Right lobe of liver (tissue), 6 donors: ENCODE data around the gene OSBPL5. TPM values are rescaled to one million over a fixed set of nuclear protein-coding genes. Genes with fewer than 3 reads are reported as not detected.

ENCODE experiments used
- ATAC-seq, 4 donors: fragments of 200-7000 bp; cut with Tn5 transposase; one replicate each; pipeline ENCODE4 v1.9.1; 2020; ENCODE audit warnings: mild to moderate bottlenecking in 4 of 4, moderate library complexity in 4 of 4
- DNase-seq, 3 donors: peaks; one replicate each; pipeline ENCODE4 v3.0.0-alpha.2; 2020
- H3K27ac ChIP-seq, 3 donors: fragments of 200-600 bp; one replicate each; pipeline ENCODE4 v1.8.0; 2022
- H3K27me3 ChIP-seq, 2 donors: fragments of 200-600 bp; one replicate each; pipeline ENCODE4 v1.8.0; 2022
- H3K36me3 ChIP-seq, 4 donors: fragments of 200-600 bp; sonication (generic) in 1 of 4; one replicate each; pipeline versions ENCODE4 v1.5.1 to v1.8.0; 2017 to 2022; ENCODE audit warnings: control low read depth in 1 of 4
- H3K4me1 ChIP-seq, 4 donors: fragments of 200-600 bp; sonication (generic) in 1 of 4; one replicate each; pipeline versions ENCODE4 v1.5.1 to v1.8.0; 2017 to 2022; ENCODE audit warnings: control low read depth in 1 of 4
- H3K4me3 ChIP-seq, 3 donors: fragments of 200-600 bp; one replicate each; pipeline ENCODE4 v1.8.0; 2022
- H3K9me3 ChIP-seq, 4 donors: fragments of 200-600 bp; sonication (generic) in 1 of 4; one replicate each; pipeline versions ENCODE4 v1.5.1 to v1.8.0; 2017 to 2022; ENCODE audit warnings: control low read depth in 1 of 4
- POLR2A ChIP-seq: fragments of 450-650 bp; IDR thresholded peaks from one replicate; pipeline ENCODE4 v1.6.1; 2017; ENCODE audit warnings: antibody characterized with exemption, mild to moderate bottlenecking
- WGBS: methylation state at CpG from one replicate; pipeline ENCODE4 v1.1.6; 2018; ENCODE audit warnings: low coverage, low lambda C conversion rate; ENCODE audit not compliant: insufficient coverage; ENCODE audit errors: missing lambda C conversion rate; 5-methylcytosine and 5-hydroxymethylcytosine counted together
- intact Hi-C, 2 donors: fragments of 100-400 bp; cut with DNase I; formaldehyde crosslinking; loops; one replicate each; pipeline versions ENCODE4 v1.11.2 to v1.14.1; 2022
- total RNA-seq, 6 experiments: library from RNA; depleted of rRNA in 2 of 6; stranded (reverse); fragments of >200 nt in 2 of 6; fragmentation: NEBNext Ultra II Directional in 3 of 6; extraction: Animal tissue kit (Norgen Biotek cat#: 25700) in 3 of 6; gene quantifications; one replicate each; pipeline versions ENCODE4 v1.1.0 to v1.2.4, GENCODE V29; 2016 to 2023
- TF ChIP-seq, protein P1 (sequence below), 4 donors: fragments of 200-600 bp in 3 of 4; fragments of 450-650 bp in 1 of 4; IDR thresholded peaks; one replicate each; pipeline versions ENCODE4 v1.5.1 to v1.8.0; 2016 to 2022; ENCODE audit warnings: antibody characterized with exemption in 4 of 4, mild to moderate bottlenecking in 2 of 4
- donor health status: DM: no; HTN: yes; CAD: no.
- donor health status: DM: no; HTN: no; CAD: no.
- donor health status: DM: no; HTN: no; CAD: no.
- donor health status: DM: no; HTN: yes; CAD: no.
- donor health status: DM: no; HTN: yes; CAD: no.

The OSBPL5 gene
- total RNA-seq, 6 experiments from 2014 or later, result 2.2 to 6.3 (median 3.4) TPM

DNA sequence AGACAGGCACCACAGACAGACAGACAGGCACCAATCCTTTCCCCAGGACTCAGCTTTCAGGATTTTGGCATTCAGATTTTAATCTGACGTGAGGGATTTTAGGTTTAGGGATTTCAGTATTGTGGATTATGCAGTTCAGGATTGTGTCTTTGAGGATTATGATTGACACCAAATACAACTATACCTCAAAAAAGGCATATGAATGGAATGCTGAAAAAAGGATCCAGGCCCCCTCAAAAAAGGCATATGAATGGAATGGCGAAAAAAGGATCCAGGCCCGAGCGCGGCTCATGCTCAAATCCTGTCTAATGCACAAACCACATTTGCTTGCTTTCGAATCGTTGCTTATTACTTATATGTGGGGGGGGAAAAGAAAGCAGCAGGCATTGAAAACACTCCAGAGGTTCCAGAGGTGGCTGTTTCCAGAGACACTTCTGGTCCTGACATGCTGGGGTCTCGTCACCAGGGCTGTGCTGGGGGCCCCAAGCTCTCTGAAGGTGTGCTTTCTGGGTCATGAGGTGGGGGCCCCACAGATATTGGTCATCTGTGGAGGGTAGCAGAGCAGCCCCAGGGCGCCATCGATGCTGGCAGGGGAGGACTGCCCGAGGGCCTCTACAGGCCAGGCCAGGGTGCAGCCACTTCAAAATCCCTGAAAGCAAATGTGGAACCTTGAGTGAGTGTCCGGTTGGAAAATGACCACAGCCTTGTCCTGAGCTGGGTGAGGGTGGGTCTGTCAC is 16.8 kb upstream of the OSBPL5 start:
- DNase-seq (peak in 1 of 3 donors; percentile 28), ATAC-seq (peak in 1 of 4 donors; percentile 12)
- TF ChIP-seq, protein P1, sequence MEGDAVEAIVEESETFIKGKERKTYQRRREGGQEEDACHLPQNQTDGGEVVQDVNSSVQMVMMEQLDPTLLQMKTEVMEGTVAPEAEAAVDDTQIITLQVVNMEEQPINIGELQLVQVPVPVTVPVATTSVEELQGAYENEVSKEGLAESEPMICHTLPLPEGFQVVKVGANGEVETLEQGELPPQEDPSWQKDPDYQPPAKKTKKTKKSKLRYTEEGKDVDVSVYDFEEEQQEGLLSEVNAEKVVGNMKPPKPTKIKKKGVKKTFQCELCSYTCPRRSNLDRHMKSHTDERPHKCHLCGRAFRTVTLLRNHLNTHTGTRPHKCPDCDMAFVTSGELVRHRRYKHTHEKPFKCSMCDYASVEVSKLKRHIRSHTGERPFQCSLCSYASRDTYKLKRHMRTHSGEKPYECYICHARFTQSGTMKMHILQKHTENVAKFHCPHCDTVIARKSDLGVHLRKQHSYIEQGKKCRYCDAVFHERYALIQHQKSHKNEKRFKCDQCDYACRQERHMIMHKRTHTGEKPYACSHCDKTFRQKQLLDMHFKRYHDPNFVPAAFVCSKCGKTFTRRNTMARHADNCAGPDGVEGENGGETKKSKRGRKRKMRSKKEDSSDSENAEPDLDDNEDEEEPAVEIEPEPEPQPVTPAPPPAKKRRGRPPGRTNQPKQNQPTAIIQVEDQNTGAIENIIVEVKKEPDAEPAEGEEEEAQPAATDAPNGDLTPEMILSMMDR (IDR thresholded peaks at IDR 0.05), result no peak
- no peak for TF ChIP-seq POLR2A
- Histone ChIP-seq H3K4me3 (no peak overlapping the region), H3K9me3 (no peaks in the 10 kb centered on the region), H3K4me1 (no peaks in the 10 kb centered on the region), H3K36me3 (no peaks in the 10 kb centered on the region), H3K27me3 (no peaks in the 10 kb centered on the region), H3K27ac (no peak overlapping the region)
- intact Hi-C loops, result no loop called here
- 79% methylated on average over 8 of the region's 12 CpGs for WGBS

DNA sequence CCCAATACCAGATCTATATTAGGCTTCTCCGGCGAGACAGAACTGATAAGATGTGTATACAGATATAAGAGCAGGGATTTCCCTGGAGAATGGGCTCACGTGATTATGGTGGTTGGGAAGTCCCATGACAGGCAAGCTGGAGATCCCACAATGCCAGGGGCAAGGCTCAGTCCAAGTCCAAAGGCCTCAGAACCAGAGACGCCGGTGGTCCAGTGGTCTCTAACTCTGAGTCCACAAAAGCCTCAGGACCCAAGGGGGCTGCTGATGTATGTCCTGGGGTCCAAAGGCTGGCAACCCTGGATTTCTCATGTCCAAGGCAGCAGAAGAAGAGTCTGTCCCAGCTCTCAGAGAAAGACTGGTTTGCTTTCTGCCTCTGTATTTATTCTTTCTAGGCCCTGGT is 15.8 kb upstream of the OSBPL5 start:
- DNase-seq (peak in 2 of 3 donors; percentile 9 to 23), ATAC-seq (no peak)
- intact Hi-C loops, result no loop called here
- no peak overlapping the region for H3K27ac ChIP-seq
- H3K36me3 ChIP-seq, result no peaks in the 10 kb centered on the region
- peaks cover 0 to 7% (median 0%) of the 10 kb centered on the region in 4 donors for H3K9me3 ChIP-seq
- 42% methylated on average over 4 of the region's 5 CpGs for WGBS
- TF ChIP-seq, protein P1 (IDR thresholded peaks at IDR 0.05), result no peak
- no peak for TF ChIP-seq POLR2A
- H3K27me3 ChIP-seq, result no peaks in the 10 kb centered on the region
- no peaks in the 10 kb centered on the region for H3K4me1 ChIP-seq
- no peak overlapping the region for H3K4me3 ChIP-seq

DNA sequence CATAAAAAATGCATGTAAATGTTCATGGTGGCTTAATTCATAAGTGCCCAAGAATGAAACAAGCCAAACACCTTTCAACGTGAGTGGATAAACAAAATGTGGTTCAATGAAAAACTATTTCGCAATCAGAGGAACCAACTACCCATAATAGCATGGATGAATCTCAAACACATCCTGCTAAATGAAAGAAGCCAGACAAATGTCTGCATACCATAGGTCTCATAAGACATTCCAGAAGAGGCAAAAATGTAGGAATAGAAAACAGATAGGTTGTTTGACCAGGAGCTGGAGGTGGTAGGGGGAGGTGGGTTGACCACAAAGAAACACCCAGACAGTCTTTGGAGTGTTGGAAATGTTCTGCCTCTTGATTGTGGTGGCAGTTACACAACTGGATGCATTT is 13.2 kb upstream of the OSBPL5 start:
- Histone ChIP-seq H3K4me3 (no peak overlapping the region), H3K36me3 (no peaks in the 10 kb centered on the region), H3K4me1 (no peaks in the 10 kb centered on the region), H3K27ac (no peak overlapping the region), H3K9me3 (peaks cover 0 to 7% (median 0%) of the 10 kb centered on the region in 4 donors), H3K27me3 (no peaks in the 10 kb centered on the region)
- DNase-seq, result no peak
- TF ChIP-seq POLR2A, result no peak
- TF ChIP-seq, protein P1 (IDR thresholded peaks at IDR 0.05), result no peak
- ATAC-seq, result no peak
- intact Hi-C loops, result no loop called here
- 37% methylated on average over 2 of the region's 2 CpGs for WGBS

DNA sequence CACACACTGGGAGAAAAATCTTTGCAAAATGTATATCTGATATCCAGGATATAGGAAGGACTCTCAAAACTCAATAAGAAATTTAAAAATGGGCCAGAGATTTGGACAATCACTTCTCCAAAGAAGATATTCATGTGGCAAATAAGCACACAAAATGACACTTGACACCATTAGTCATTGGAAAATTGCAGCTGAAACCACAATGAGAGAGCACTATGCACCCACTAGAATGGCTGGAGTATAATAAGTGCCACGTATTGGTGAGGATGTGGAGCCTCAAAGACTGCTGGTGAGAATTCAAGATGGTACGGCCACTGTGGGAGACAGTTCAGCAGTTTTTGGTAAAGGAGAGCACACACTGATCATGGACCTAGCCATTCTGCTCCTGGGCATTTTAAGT is 12.8 kb upstream of the OSBPL5 start:
- DNase-seq, result no peak
- Histone ChIP-seq H3K9me3 (peaks cover 0 to 7% (median 0%) of the 10 kb centered on the region in 4 donors), H3K4me3 (no peak overlapping the region), H3K4me1 (no peaks in the 10 kb centered on the region), H3K27me3 (no peaks in the 10 kb centered on the region), H3K36me3 (no peaks in the 10 kb centered on the region), H3K27ac (no peak overlapping the region)
- ATAC-seq, result no peak
- intact Hi-C loops, result no loop called here
- 60% methylated on average over 2 of the region's 2 CpGs for WGBS
- TF ChIP-seq, protein P1 (IDR thresholded peaks at IDR 0.05), result no peak
- TF ChIP-seq POLR2A, result no peak
